OCI-LY7 (cell line): Measurements from ENCODE around the gene BICRAL.

Experiments
- CTCF ChIP-seq: fragments of 200-600 bp; sonication (generic); conservative IDR thresholded peaks from 2 replicates; pipeline ENCODE4 v1.5.1; 2014; ENCODE audit warnings: mild to moderate bottlenecking, antibody characterized with exemption, low read length, moderate library complexity, mixed read lengths
- EZH2phosphoT487 ChIP-seq: fragments of 200-600 bp; sonication (generic); IDR thresholded peaks from 2 replicates; pipeline ENCODE4 v1.6.1; 2018; ENCODE audit warnings: low read depth, borderline replicate concordance, mild to moderate bottlenecking, mixed run types, antibody characterized with exemption, low read length, moderate library complexity, mixed read lengths

- TF ChIP-seq CTCF = no peak
- TF ChIP-seq EZH2phosphoT487 = no peak
Measured at GRCh38 chr6:42851599-42851998, 69.7 kb downstream of the BICRAL start.
